Endometrium (tissue), 2 donors: ENCODE data around the gene TNFRSF6B.

ENCODE experiments used
- FAIRE-seq: peaks from 2 replicates; lab custom pipeline; 2012; peaks lifted over from hg19 to GRCh38; lab: Jason Lieb, UNC
- donor health status: control.
- donor health status: control.

TNFRSF6B gene

DNA sequence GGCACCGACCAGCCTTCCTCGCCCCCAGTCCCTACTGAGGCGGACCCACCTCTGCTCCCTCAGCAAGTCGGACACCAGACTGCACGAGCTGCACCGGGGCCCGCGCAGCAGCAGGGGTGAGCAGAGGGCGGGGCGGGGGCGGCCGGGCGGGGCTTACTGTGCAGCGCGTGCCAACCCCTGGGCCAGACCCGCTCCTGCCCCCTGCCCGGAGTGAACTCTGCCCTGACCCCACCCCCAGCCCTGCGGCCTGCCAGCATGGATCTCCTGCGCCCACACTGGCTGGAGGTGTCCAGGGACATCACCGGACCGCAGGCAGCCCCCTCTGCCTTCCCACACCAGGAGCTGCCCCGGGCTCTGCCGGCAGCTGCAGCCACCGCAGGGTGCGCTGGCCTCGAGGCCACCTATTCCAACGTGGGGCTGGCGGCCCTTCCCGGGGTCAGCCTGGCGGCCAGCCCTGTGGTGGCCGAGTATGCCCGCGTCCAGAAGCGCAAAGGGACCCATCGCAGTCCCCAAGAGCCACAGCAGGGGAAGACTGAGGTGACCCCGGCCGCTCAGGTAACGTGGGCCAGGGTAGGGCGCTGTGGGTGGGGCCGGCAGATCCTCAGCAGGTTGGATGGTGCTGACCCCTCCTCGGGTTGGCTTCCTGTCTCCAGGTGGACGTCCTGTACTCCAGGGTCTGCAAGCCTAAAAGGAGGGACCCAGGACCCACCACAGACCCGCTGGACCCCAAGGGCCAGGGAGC lies 41.7 kb downstream of the TNFRSF6B start:
- no peak for FAIRE-seq

DNA sequence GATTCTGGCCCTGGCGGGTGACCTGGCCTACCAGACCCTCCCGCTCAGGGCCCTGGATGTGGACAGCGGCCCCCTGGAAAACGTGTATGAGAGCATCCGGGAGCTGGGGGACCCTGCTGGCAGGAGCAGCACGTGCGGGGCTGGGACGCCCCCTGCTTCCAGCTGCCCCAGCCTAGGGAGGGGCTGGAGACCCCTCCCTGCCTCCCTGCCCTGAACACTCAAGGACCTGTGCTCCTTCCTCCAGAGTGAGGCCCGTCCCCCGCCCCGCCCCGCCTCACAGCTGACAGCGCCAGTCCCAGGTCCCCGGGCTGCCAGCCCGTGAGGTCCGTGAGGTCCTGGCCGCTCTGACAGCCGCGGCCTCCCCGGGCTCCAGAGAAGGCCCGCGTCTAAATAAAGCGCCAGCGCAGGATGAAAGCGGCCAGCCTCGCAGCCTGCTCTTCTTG lies 42.3 kb downstream of the TNFRSF6B start:
- no peak for FAIRE-seq

DNA sequence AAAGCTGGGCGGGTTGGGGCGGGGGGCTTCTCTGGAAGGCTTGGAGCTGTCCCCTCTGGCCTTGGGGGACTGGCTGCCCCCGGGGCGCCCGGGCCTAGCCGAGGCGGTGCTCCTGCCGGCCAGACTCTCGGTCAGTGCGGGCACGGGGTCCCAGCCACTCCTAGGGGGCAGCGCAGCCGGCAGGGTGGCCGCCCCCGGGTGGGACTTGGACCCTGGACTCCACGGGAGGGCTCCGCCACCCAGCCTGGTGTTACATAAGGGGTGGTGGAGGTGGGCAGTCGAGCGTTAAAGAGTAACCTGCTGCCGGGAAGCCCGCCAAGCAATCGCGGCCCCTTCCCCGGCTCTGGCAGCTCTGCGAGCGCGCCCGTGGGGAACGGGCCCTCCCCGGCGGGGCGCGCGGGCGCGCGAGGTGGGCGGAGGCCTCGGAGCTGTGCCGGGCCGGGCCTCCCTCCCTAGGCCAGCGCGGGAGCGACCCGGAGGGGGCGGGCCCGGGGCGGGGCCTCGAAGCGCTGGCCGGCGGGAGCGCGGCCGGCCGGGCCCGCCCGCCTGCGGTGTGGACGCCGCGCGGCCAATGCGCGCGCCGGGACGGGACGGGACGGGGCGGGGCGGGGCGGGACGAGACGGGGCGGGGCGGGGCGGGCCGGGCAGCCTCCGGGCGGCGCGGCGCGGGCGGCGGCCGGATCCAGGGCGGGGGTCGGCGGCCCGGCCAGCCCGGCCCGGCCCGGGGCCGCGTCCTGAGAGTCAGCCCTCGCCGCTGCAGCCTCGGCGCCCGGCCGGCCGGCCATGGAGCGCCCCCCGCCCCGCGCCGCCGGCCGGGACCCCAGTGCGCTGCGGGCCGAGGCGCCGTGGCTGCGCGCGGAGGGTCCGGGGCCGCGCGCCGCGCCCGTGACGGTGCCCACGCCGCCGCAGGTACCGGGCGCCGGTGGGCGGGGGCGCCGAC lies 42.9 kb downstream of the TNFRSF6B start, which contains the start of gene SLC2A4RG:
Gene SLC2A4RG (plus strand): TSS at position 647 of the 940 bp plus-strand sequence. CDS start 137 bp downstream, at position 784.
- no peak for FAIRE-seq

DNA sequence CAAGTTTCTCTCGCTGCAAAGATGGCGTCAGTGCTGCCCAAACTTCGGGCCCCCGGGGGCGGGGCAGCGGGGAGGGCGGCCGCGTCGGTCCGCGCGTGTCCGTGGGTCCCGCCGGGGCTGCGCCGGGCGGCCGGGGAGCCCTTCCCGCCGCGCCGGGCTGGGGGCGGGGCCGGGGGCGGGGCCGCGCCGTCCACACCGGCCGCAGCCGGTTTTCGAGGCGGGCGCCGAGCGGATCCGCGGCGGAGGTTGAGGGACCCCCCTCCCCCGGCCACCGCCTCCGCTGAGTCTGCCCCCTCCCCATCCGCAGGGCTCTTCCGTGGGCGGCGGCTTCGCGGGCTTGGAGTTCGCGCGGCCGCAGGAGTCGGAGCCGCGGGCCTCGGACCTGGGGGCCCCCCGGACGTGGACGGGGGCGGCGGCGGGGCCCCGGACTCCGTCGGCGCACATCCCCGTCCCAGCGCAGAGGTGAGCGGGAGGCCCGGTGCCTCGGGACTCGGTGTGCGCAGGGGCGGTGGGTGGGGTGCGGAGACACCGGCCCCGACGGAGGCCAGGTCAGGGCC lies 43.7 kb downstream of the TNFRSF6B start:
- no peak for FAIRE-seq

DNA sequence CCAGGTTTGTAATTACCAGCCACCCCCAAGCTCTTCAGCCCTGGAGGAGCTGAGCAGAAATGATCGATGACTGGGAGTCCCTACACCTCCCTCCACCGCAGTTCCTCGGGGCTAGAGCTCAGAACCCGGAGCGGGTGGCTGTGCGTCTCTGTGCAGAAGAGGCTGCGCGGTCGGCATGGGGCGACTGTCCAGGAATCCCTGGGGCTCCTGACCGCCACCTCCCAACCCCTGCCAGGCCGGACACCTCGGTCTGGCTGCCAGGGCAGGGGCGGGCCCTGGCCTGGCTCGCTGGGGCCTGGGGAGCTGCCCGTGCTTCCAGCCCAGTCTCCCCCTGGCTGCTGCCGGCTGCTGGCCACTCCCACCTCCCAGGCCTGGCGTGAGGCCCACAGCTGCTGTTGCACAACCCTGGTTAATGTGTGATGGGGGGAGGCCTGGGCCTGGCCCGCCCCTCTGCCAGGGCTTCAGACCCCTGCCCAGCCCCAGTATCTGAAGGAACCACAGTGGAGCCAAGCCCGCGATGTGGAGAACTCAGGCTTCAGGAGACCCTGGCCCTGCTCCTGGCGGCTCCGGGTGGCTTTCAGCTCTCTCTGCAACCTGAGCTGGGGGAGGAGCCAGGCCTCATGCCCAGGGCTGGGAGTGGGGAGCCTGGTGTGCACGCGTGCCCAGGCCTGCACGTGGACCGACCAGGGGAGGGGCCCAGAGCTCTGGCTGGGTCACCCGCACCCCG lies 44.3 kb downstream of the TNFRSF6B start:
- no peak for FAIRE-seq

DNA sequence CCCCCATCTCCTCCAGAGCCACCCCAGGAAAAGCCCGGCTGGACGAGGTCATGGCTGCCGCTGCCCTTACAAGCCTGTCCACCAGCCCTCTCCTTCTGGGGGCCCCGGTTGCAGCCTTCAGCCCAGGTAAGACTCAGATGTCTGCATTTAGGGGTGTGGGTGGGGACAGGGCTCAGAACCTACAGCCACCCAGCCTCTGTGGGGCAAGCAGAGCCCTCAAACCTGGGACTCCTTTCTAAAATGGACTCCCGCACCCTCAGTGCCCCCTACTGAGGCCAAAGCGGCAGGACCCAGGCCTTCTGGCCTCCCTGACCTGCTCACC lies 44.9 kb downstream of the TNFRSF6B start:
- no peak for FAIRE-seq

DNA sequence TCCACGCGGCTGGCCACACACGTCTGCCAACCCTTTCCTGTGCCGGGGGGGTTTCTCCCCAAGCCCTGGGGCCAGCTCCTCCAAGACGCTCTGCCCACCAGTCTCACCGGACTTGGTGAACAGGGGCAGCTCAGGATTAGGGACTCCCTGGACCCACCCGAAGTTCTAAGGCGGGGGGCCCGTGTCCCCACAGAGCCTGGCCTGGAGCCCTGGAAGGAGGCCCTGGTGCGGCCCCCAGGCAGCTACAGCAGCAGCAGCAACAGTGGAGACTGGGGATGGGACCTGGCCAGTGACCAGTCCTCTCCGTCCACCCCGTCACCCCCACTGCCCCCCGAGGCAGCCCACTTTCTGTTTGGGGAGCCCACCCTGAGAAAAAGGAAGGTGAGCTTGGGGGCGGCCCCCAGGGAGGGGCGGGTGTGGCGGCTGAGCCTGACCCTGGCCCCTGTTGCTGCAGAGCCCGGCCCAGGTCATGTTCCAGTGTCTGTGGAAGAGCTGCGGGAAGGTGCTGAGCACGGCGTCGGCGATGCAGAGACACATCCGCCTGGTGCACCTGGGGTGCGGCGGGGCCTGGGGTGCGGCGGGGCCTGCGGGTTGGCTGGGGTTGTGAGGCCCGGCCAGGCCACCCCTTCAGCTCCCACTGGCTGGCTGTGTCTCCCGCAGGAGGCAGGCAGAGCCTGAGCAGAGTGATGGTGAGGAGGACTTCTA lies 45.4 kb downstream of the TNFRSF6B start:
- FAIRE-seq: no peak

DNA sequence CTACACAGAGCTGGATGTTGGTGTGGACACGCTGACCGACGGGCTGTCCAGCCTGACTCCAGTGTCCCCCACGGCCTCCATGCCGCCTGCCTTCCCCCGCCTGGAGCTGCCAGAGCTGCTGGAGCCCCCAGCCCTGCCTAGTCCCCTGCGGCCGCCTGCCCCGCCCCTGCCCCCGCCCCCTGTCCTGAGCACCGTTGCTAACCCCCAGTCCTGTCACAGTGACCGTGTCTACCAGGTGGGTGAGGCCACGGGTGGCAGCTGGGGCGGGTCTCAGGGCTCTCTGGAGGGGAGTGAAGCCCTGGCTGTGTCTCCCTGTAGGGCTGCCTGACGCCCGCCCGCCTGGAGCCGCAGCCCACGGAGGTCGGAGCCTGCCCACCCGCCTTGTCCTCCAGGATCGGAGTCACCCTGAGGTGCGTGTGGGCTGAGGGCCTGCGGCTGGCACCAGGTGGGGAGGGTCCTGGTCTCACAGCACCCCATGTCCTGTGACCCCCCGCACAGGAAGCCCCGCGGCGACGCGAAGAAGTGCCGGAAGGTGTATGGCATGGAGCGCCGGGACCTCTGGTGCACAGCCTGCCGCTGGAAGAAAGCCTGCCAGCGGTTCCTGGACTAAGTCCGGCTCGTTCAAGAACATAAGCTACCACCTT lies 46.1 kb downstream of the TNFRSF6B start:
- no peak for FAIRE-seq

DNA sequence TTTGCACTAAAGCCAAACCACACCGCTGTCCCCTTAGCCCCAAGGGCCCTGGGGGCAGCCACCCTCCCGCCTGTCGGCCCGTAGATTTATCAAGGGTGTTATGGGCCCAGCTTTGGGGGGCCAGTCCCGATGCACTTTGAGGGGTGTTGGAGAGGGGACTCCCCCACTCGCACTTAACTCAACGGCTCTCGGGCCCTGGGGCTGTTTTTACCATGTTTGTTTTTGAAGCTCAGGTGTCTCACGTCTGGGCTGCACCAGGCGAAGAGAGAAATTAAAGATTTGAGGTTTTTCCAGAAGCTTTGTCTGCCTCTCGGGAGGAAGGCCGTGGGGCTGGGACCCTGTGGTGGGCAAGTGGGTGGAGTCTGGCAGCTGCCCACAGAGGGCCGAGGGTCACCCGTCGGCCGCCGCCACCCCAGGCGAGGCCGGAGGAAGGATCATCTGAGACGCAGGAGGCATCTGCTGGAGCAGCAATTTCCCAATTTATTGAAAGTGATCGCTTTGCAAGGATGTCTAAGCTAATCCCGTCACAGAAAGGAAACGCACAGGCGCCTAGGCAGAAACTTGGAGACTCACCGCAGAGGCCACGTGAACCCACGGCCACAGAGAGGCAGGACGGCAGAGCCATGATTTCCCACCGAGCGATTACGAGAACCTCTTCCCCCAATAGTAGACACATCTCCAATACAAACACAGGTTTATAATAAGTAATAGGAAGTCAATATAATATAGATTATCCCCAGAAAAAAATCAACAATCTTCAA lies 46.9 kb downstream of the TNFRSF6B start:
- FAIRE-seq: no peak

DNA sequence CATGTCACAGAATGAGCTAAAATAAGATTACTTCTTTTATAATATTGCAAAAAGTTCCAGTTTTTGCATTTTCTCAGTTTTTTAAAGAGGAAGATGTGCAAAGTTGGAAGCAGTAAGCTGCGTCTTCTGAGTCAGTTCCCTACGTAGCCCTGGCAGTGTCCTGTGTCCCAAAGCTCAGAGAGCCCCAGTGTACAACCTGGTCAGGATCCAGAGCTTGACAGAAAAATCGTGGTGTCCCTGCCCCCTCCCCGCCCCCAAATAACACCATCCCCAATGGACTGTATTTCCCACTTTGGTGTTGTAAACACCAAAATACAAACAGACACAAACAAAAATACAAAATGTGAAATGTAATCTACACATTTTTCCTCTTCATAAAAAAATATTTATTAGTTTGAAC lies 47.7 kb downstream of the TNFRSF6B start:
- FAIRE-seq: no peak

DNA sequence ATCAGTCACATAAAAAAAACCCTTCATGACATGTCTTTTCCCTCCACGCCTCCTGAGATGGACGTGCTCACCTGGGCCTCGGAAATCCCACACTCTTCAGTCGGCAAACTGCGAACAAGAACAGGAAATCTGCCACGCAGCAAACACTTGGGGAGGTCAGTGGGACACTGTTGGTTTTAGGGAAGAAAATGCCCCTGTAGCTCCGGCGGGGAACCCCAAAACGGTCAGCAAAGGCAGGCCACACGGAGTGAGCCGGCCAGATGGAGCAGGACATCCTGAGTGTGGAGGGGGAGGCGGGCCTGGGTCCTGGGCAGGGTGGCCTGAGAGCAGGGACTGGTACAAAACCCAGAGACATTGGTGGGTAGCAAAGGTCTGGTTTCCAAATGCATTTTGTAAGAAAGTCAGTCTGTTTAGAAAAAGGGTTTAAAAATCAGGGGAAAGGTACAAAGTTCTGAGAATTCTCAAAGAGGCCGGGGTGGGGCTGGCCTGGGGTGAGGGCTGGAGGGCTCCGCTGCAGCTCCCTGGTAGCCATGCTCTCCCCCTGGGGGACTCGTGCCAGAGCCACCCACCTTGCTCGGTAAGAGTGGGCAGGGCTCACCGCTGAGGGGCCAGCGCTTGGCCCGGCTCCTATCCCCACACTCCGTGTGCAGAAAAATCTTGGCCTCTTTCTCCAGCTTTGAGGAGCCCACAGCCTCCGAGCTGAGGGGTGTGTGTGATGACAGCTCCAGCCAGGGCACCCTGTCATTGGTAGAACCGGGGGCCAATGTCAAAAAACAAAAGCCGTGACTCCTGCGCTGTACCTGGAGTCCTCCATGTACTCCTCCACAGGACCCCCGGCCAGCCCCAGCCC lies 48.3 kb downstream of the TNFRSF6B start:
- FAIRE-seq: no peak

DNA sequence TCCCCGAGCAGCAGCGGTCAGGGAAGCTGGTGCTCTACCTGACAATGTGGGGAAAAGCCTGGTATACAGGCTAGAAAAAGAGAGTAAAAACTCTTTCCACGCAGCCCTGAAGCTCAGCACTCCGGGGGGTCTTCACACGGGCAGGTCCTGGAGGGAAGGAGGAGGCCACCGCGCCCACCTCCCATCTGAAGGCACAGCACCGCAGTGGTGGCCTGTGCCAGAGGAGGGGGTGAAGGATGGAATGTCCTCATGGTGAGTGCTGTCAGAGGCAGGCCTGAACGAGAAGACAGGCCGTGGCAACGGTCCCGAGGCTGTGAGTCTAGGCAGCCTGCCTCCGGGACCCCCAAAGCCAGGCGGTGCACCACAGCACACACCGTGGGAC lies 49.0 kb downstream of the TNFRSF6B start:
- FAIRE-seq: no peak

DNA sequence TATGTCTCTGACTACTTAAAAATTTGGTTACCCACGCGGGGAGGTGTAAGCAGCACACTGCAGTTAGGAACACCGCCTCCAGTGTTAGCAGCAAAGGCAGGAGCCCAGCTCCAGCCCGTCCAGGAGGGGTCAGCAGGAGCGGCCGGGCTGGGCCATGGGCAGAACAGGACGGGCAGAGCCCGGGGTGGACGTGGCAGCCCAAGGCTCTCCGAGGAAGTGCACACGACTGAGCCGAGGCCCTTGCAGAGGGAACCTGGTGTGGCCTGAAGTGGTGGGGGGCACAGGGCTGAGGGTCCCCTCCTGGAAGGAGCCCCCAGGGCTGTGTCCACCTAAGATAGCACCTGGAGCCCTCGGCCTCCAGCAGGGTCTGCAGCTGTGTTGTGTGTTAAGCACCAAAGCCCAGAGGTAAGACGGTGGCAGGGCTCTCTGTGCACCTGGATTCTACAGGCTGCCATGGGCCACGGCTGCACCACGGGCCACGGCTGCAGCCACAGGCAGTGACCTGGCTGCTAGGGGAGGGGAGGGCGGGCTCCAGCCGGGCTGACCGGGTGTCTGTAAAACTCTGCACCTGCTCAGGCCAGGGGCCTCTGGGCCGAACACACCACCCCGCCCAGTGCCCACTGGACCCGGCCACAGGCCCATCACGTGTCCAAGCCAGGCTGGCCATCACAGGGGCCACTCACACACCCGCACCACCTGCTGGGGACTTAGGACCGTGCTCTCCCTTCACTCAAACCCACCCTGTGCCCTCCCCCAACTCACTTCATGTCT lies 49.7 kb downstream of the TNFRSF6B start:
- FAIRE-seq: no peak

DNA sequence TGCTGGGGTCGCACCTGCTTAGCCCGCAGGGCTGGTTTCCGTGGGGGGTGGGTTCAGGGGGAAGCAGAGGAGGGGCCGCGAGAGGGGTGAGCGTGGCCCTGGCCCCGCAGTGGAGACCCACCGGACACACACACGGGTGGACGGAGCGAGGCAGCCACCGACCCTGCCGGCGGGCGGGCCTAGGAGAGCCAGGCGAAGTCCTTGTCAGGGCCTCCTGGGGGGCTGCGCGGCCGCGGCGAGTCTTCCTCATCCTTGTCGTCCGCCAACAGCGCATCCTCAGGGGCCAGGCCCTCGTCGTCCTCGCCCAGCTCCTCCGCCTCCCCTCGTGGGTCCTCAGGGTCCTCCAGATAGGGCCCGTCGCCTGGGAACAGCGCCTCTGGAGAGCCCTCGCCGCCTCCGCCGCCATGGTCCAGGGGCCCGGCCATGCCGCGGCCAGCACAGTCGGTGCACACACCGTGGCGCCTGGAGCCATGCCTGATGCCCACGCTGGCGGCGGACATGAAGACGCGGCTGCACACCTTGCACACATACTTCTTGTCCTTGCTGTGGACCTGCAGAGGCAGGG lies 50.4 kb downstream of the TNFRSF6B start:
- no peak for FAIRE-seq

DNA sequence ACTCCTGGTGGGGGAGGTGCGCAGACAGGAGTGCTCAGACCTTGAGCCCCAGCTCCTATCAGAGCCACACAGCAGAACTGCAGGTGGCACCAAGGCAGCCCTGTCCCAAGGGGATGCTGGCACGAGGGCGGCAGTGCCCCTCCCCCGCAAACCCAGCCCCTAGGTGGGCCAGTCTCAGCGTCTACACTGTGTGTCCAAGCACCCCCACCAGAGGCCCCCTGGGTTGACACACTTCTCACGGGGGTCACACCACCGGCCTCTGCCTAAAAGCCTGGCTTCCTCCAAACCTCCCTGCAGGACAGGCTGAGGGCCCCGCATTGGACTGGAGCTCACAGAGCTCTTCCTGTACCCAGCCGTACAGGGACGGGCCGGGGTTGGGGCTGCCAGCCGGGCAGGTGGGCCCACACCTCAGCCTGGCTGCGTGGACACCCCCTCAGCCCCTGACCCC lies 51.2 kb downstream of the TNFRSF6B start:
- FAIRE-seq: no peak
